ENCODE data around the gene MALRD1. TPM values are rescaled to one million over a fixed set of nuclear protein-coding genes. Genes with fewer than 3 reads are reported as not detected.

Gene MALRD1
- total RNA-seq, 4 donors from 2014 or later, result 0.33 to 7.5 (median 1.1) TPM

DNA sequence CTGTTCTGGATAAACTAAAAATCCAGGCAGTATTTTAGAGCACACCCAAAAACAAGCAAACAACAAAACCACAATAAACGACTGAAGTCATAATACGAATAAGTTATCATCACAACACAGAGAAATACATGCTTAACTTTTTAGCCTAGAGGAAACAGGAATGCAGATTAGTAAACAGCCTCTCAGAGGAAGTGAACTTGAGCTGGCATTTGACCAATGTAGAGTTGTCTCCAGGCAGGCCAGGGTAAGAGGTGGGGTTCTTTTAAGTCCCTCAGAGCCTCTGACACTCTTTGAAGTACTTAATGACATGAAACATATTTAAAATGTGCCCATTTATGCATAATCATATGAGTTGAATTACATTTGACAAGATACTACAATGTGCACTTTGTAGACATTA is 724.4 kb downstream of the MALRD1 start:
- Histone ChIP-seq H3K4me3 (no peak overlapping the region), H3K27ac (replicated peaks in 1 of 4) (no peak overlapping the region), H3K27me3 (no peaks in the 10 kb centered on the region), H3K36me3 (no peaks in the 10 kb centered on the region), H3K4me1 (no peaks in the 10 kb centered on the region), H3K9me3 (no peaks in the 10 kb centered on the region)
- TF ChIP-seq, protein P1, sequence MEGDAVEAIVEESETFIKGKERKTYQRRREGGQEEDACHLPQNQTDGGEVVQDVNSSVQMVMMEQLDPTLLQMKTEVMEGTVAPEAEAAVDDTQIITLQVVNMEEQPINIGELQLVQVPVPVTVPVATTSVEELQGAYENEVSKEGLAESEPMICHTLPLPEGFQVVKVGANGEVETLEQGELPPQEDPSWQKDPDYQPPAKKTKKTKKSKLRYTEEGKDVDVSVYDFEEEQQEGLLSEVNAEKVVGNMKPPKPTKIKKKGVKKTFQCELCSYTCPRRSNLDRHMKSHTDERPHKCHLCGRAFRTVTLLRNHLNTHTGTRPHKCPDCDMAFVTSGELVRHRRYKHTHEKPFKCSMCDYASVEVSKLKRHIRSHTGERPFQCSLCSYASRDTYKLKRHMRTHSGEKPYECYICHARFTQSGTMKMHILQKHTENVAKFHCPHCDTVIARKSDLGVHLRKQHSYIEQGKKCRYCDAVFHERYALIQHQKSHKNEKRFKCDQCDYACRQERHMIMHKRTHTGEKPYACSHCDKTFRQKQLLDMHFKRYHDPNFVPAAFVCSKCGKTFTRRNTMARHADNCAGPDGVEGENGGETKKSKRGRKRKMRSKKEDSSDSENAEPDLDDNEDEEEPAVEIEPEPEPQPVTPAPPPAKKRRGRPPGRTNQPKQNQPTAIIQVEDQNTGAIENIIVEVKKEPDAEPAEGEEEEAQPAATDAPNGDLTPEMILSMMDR (IDR thresholded peaks at IDR 0.05), result no peak
- TF ChIP-seq POLR2A (IDR thresholded peaks at IDR 0.05; ENCODE audit: low read depth), result no peak
- no peak for TF ChIP-seq POLR2AphosphoS5 (IDR thresholded peaks at IDR 0.05)
- TF ChIP-seq EP300 (IDR thresholded peaks at IDR 0.05), result no peak
- intact Hi-C loops (cut with DNase I), result no loop called here
- DNase-seq (ENCODE audit: extremely low spot score), result no peak
- 81% methylated on average over 2 of the region's 2 CpGs for WGBS

DNA sequence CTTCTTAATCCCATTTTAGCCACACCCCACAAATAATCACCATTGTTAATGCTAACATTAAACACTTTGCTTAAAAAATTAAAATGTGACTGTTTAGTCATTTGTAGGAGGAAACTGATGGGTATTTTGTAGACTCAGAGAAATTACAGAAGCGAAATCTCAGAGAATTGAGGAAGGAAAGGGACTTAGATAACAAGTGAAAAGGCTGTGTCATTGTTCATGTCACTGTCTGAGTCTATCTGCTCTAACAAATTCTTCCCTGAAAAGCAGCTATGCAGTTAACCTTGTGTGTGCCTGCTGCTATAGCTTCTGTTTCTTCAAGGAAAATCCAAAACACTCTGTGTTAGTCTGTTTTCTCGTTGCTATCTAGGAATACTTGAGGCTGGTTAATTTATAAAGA is 726.7 kb downstream of the MALRD1 start:
- H3K9me3 ChIP-seq, result no peaks in the 10 kb centered on the region
- DNase-seq (ENCODE audit: extremely low spot score), result no peak
- intact Hi-C loops (cut with DNase I), result no loop called here
- TF ChIP-seq POLR2AphosphoS5 (IDR thresholded peaks at IDR 0.05), result no peak
- TF ChIP-seq POLR2A (IDR thresholded peaks at IDR 0.05; ENCODE audit: low read depth), result no peak
- TF ChIP-seq EP300 (IDR thresholded peaks at IDR 0.05), result no peak
- TF ChIP-seq, protein P1 (IDR thresholded peaks at IDR 0.05), result no peak
- H3K4me3 ChIP-seq, result no peak overlapping the region
- no peak overlapping the region for H3K27ac ChIP-seq (replicated peaks in 1 of 4)
- H3K4me1 ChIP-seq, result no peaks in the 10 kb centered on the region
- H3K27me3 ChIP-seq, result no peaks in the 10 kb centered on the region
- 74% methylated on average over 2 of the region's 2 CpGs for WGBS
- H3K36me3 ChIP-seq, result no peaks in the 10 kb centered on the region

DNA sequence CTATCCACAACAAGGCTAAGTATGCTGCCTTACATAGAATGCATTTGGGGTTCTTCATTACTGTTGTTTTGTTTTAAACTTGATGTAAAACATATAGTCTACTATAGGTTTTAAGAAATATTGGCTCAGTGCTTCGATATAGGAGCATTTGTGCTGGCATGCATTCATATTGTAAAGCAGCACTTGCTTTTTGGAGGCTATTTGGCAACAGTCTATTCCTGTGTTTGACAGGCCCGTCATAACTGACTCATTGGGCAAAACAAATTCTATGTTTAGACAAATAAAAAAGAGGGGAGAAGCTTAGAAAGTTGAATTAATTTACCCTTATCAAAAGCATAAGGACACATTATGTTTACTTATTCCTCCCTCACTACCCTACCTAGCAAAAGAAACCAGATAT is 729.2 kb downstream of the MALRD1 start:
- WGBS, result 33% methylated on average over 2 of the region's 2 CpGs
- Histone ChIP-seq H3K4me1 (no peaks in the 10 kb centered on the region), H3K9me3 (no peaks in the 10 kb centered on the region), H3K27ac (replicated peaks in 1 of 4) (no peak overlapping the region), H3K27me3 (no peaks in the 10 kb centered on the region), H3K36me3 (no peaks in the 10 kb centered on the region), H3K4me3 (no peak overlapping the region)
- no peak for TF ChIP-seq POLR2AphosphoS5 (IDR thresholded peaks at IDR 0.05)
- TF ChIP-seq, protein P1 (IDR thresholded peaks at IDR 0.05), result no peak
- TF ChIP-seq POLR2A (IDR thresholded peaks at IDR 0.05; ENCODE audit: low read depth), result no peak
- no peak for TF ChIP-seq EP300 (IDR thresholded peaks at IDR 0.05)
- DNase-seq (ENCODE audit: extremely low spot score), result no peak
- intact Hi-C loops (cut with DNase I), result no loop called here

DNA sequence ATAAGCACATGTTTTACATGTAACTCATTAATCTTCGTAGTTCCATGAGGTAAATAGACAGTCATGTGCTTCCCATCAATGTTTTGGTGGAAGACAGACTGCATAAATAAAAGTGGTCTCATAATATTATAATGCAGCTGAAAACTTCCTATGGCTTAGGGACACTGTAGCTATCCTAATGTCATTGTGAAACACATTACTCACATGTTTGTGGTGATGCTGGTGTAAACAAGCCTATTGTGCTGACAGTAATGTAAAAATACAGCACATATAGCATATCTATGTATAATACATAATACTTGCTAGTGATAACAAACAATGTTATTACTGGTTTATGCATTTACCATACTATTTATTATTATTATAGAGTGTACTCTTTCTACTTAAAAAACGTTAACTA is 730.4 kb downstream of the MALRD1 start:
- Histone ChIP-seq H3K36me3 (no peaks in the 10 kb centered on the region), H3K9me3 (no peaks in the 10 kb centered on the region), H3K27ac (replicated peaks in 1 of 4) (no peak overlapping the region), H3K4me3 (no peak overlapping the region), H3K27me3 (no peaks in the 10 kb centered on the region), H3K4me1 (no peaks in the 10 kb centered on the region)
- TF ChIP-seq POLR2A (IDR thresholded peaks at IDR 0.05; ENCODE audit: low read depth) (no peak), EP300 (IDR thresholded peaks at IDR 0.05) (no peak), POLR2AphosphoS5 (IDR thresholded peaks at IDR 0.05) (no peak)
- TF ChIP-seq, protein P1 (IDR thresholded peaks at IDR 0.05), result no peak
- intact Hi-C loops (cut with DNase I), result no loop called here
- 55% methylated on average over 2 of the region's 2 CpGs for WGBS
- DNase-seq (ENCODE audit: extremely low spot score), result no peak

DNA sequence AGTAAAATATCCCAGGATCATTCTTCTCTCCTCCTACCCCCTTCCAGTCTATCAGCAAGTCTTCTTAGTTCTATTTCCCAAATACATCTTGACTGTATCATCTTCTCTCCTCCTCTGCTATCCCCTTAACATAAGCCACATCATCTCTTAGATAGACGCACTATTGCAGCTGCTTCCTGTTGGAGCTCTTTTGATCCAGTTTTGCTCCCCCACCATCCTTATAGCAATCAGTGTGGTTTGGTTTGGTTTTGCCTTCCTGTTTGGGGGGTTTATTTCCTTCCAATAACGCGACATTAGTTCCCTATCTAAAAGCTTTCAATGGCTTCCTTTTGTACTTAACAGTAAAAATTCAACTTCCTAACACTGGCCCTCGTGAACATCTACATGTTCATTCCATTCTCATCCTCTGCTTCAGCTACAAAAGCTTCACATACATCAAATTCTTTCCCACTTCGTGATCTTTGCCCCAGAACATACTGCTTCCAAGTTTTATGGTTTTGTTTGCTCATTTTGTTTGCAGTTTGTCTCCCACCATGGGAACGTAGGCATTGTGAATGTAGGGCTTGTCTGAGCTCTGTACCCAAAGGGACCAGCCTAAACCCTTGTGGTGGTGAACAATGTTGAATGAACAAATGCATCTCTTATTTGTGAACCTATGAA is 734.0 kb downstream of the MALRD1 start:
- intact Hi-C loops (cut with DNase I), result loop anchor here (10.0 kb wide), 1 partner anchor 298 kb away; no protein-coding TSS in a partner anchor
- H3K36me3 ChIP-seq, result no peaks in the 10 kb centered on the region
- H3K27ac ChIP-seq (replicated peaks in 1 of 4), result no peak overlapping the region
- no peak overlapping the region for H3K4me3 ChIP-seq
- no peaks in the 10 kb centered on the region for H3K27me3 ChIP-seq
- 75% methylated on average over 6 of the region's 6 CpGs for WGBS
- no peak for DNase-seq (ENCODE audit: extremely low spot score)
- TF ChIP-seq POLR2A (IDR thresholded peaks at IDR 0.05; ENCODE audit: low read depth), result no peak
- TF ChIP-seq EP300 (IDR thresholded peaks at IDR 0.05), result no peak
- TF ChIP-seq POLR2AphosphoS5 (IDR thresholded peaks at IDR 0.05), result no peak
- TF ChIP-seq, protein P1 (IDR thresholded peaks at IDR 0.05), result no peak
- H3K4me1 ChIP-seq, result no peaks in the 10 kb centered on the region
- no peaks in the 10 kb centered on the region for H3K9me3 ChIP-seq
